H1 (cell line): ENCODE measurements around the gene MYO15B. TPM values are rescaled to one million over a fixed set of nuclear protein-coding genes. Genes with fewer than 3 reads are reported as not detected.

Source experiments
- CTCF ChIP-seq, 3 experiments: IDR thresholded peaks; 1 replicate in 2 of 3; 2 replicates in 1 of 3; pipeline versions ENCODE4 v1.5.1 to v1.6.1; 2011; ENCODE audit warnings: low read length in 3 of 3, mild to moderate bottlenecking in 3 of 3, inconsistent platforms in 2 of 3, low read depth in 1 of 3, moderate library complexity in 1 of 3; ENCODE audit not compliant: insufficient read depth in 1 of 3; ENCODE audit errors: control extremely low read depth in 1 of 3
- SAP30 ChIP-seq: fragments of 300-600 bp; sonication (generic); IDR thresholded peaks from 2 replicates; pipeline ENCODE4 v1.7.1; 2012; ENCODE audit warnings: low read length, moderate library complexity, mild to moderate bottlenecking, inconsistent platforms; ENCODE audit not compliant: insufficient read depth, insufficient replicate concordance
- SIX5 ChIP-seq: IDR thresholded peaks from 2 replicates; pipeline ENCODE4 v1.6.1; 2011; ENCODE audit warnings: mild to moderate bottlenecking, low read depth, low read length
- polyA plus RNA-seq, 7 experiments: library from polyadenylated mRNA; depleted of rRNA in 3 of 7; stranded (reverse) in 5 of 7; unstranded in 2 of 7; fragments of >200 nt in 5 of 7; fragments of 200-250 nt in 2 of 7; gene quantifications; 1 replicate in 5 of 7; 2 replicates in 1 of 7; 4 replicates in 1 of 7; pipeline versions ENCODE4 v1.2.1 to v1.2.3, GENCODE V29; 2011 to 2013; ENCODE audit warnings: missing spikeins in 2 of 7, mixed read lengths in 2 of 7
- total RNA-seq: library from RNA; stranded (reverse); fragmentation: NEBNext Ultra II Directional; extraction: Animal tissue kit (Norgen Biotek cat#: 25700); gene quantifications from 2 replicates; pipeline ENCODE4 v1.2.1, GENCODE V29; 2021

MYO15B gene
- total and polyA plus RNA-seq, 2 of the 8 experiments (the other 6 are each of a cell fraction or from before 2014, with no cell fraction given), result 7.1 to 11.2 TPM

GRCh38 chr17:75661531-75661930 lies 73.9 kb downstream of the MYO15B start (continued):
- TF ChIP-seq CTCF (IDR thresholded peaks at IDR 0.05; ENCODE audit: control extremely low read depth in 1 of 3, insufficient read depth in 1 of 3, low read depth in 1 of 3, low read length in 3 of 3) (no peak), SAP30 (no peak), SIX5 (no peak)
